GM10847 (cell line): Measurements from ENCODE around the gene IGFL2.

ENCODE experiments used
- POLR2A ChIP-seq: IDR thresholded peaks from 2 replicates; pipeline ENCODE4 v1.6.1; 2011; ENCODE audit not compliant: insufficient read length; ENCODE audit errors: extremely low read depth

Gene IGFL2

GRCh38 chr19:46147791-46148288 is at the start of gene IGFL2:
IGFL2 (plus strand) TSS chr19:46148238; CDS start chr19:46148279, 41 bp downstream.
- TF ChIP-seq POLR2A = no peak

GRCh38 chr19:46100344-46100743 is 47.7 kb upstream of the IGFL2 start:
- TF ChIP-seq POLR2A = no peak

GRCh38 chr19:46101293-46101692 is 46.7 kb upstream of the IGFL2 start:
- TF ChIP-seq POLR2A = no peak

GRCh38 chr19:46107371-46107770 is 40.7 kb upstream of the IGFL2 start:
- no peak for TF ChIP-seq POLR2A

DNA sequence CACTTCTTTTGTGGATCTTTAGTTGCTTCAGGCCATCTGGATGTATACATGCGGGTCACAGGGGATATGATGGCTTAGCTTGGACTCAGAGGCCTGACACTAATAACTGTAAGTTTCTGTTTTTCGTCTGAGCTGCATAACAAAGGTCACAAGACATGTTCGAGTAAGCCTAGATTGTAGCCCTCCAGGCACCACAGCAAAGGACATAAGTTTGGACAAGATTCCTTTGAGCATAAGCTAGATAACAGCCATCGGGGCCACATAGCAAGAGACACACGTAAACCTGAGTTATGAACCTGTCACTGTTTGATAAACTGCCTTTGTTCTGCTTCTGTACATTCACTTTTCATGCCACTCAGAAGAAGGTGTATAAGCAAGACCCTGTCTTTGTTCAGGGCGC is 38.2 kb upstream of the IGFL2 start:
- TF ChIP-seq POLR2A = no peak

DNA sequence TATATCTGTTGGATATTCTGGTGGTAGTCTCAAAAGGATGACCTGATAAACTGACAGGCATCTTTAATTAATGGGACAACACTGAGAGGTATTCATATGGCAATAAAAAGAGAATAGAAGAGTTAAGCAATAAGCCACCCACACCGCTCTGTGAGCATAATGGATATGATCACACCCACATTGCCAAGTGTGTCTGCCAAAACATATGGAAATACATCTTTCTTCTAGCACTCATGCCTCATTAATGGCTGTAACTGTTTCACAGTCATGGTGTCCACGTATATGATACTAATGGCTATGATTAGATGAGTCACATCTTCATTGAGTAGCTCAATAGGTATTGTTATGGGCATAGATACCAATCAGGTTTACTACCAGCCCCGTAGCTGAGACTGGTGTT is 36.7 kb upstream of the IGFL2 start:
- TF ChIP-seq POLR2A = no peak

DNA sequence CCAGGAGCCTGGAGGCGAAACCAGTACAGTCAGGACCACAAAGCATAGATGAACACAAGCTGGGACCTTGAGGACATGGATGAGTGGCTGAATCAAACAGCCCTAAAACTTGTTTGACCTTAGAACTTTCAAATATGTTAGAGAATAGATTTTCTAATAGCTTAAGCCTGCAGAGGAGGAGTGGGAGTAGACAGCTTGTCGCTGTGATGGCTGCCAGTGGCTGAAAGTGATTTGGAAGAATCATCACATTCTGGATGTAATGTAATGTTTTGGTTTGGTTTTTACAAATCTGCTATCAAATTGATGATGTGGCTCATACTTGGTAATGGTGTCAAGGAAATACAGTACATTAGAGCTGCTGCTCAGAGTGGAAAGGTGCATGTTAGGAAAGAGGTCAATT is 35.5 kb upstream of the IGFL2 start:
- no peak for TF ChIP-seq POLR2A

DNA sequence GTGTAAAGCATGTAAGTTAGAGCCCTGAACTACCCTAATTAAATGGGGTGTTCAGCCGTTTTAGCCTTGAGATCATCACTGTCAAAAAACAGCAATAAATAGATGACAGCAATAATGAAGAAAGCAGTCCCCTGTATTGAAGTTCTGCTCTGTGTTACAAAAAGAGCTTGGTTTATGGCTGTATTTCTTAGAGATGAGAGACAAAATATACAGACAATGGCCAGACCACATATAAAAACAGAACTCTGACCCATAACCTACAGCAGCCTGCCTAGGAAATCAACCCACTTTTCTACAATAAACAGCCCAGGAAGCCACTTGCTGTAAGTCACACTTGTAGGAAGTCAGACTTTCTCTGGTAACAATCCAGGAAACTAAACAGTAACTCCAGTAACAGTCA is 34.3 kb upstream of the IGFL2 start:
- no peak for TF ChIP-seq POLR2A

- TF ChIP-seq POLR2A = no peak
Observed at GRCh38 chr19:46115396-46116106, 32.5 kb upstream of the IGFL2 start.

DNA sequence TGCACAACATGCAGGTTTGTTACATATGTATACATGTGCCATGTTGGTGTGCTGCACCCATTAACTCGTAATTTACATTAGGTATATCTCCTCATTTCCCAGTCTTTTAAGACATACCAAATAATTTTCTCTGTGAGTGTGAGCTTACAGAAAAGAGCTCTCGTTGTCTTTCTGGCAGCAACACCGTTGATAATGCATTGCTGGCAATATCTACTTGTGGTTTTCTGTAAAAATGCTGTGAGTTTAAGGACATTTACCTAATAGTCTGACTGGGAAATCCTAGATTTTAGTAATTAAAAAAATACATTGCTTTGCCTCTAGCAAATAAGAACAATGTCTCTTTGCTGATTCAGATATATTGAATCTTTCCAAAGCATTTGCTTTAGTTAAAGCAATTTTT is 31.9 kb upstream of the IGFL2 start:
- no peak for TF ChIP-seq POLR2A

DNA sequence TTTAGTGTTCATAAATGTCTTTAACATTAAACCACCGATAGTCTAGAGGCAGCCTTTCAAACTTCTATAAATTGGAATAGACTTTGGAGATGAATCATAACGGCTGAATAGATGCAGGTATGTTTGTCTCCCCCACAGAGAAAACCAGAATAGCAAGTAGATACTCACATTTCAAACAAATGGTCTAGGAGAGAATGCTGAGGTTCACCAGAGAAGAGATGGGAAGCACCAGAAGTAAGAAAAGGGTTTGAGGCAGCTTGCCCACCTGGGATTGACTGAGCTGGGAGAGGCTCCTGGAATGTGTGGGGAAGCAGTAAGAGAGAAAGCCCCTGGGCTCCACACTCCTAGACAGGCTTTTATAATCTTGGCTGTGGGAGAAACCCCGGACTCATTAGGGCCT is 29.9 kb upstream of the IGFL2 start:
- no peak for TF ChIP-seq POLR2A

DNA sequence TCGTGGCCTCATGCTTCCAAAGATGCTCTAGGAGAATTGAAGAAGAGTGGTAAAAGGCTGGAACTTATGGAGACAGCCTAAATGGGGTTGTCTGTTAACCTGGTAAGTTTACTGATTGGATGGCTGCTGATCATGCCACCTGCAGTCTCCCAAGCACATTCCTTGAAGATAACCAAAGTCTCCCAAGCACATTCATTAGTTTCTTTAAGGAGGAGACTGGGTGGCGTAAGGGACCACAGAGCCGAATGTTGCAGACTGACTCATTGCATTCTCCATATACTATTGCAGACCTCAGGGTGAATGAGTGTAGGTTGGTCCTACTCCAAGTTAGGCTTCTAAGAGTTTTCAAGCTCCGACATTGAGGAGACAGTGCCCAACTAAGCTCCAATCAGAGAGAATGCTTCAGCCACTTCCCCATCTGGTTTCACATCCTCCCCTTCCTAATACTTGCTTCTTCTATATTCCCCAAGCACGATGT is 23.4 kb upstream of the IGFL2 start, which contains the start of gene IGFL3:
Gene IGFL3, minus strand, starts transcription at position 51 of the 478 bp plus-strand sequence. Its CDS starts 39 bp downstream, at position 12.
- TF ChIP-seq POLR2A = no peak

DNA sequence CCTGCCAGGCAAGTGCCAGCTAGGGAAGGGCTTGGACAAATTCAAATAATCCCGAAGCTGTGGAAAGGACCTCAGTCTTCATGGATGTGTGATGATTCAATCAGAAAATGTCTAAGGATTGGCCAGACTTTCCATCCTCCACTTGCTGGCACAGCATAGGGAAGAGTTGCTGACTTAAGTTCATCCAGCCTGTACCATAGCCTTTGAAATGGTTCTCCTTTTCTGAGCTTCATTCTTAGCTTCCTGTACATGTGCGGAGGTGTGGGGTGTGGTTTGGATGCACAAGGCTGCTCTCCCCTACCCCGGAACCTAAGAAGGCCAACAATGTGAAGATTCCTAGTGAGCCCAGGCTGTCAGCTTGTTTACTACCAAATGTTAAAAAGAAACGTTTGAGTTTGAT is 22.6 kb upstream of the IGFL2 start:
- no peak for TF ChIP-seq POLR2A

GRCh38 chr19:46126086-46126580 is 21.9 kb upstream of the IGFL2 start:
- no peak for TF ChIP-seq POLR2A

DNA sequence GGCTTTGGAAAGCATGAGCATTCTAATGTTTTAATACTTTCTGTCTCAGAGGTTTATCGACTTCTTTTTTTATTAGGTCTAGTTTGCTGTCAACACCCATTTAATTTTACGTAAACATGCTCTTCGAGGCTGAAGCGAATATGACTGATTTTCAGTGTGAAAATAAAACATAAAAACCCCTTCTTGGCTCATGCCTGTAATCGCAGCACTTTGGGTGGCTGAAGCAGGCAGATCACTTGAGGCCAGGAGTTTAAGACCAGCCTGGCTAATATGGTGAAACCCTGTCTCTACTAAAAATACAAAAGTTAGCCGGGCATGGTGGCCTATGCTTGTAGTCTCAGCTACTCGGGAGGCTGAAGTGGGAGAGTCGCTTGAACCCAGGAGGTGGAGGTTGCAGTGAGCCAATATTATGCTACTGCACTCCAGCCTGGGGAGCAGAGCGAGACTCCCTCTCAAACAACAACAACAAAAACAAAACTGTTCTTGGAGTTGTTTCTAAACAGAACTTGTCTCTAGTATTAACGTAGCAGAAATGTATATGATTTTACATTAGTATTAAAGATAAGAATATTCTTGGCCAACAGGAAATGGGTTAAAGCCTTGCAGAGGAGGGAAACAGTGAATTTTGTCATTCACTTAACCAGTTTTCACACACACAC is 16.4 kb upstream of the IGFL2 start:
- TF ChIP-seq POLR2A = no peak

GRCh38 chr19:46132508-46133100 is 15.4 kb upstream of the IGFL2 start:
- TF ChIP-seq POLR2A = no peak
